ENCODE data around the gene NUP205. TPM values are rescaled to one million over a fixed set of nuclear protein-coding genes. Genes with fewer than 3 reads are reported as not detected.

The NUP205 gene
- total and polyA plus RNA-seq, 11 donors = 9.4 to 18.6 (median 13.6) TPM

- Histone ChIP-seq H3K27me3 (no peaks in the 10 kb centered on the region), H3K36me3 (peaks cover 0 to 95% (median 84%) of the 10 kb centered on the region in 9 donors), H3K4me3 (no peak overlapping the region), H3K9me3 (no peaks in the 10 kb centered on the region), H3K4me1 (peaks cover 0 to 4% (median 0%) of the 10 kb centered on the region in 12 donors), H3K27ac (no peak overlapping the region)
- no peak for TF ChIP-seq CTCF (IDR thresholded peaks at IDR 0.05)
- TF ChIP-seq POLR2A (IDR thresholded peaks at IDR 0.05) = no peak
- DNase-seq = no peak
- intact Hi-C loops (cut with DNase I) = no loop called here
- ATAC-seq = no peak
These were observed 43.5 kb downstream of the NUP205 start for GRCh38 chr7:135601182-135601581.

GRCh38 chr7:135602304-135602703 is 44.6 kb downstream of the NUP205 start:
- no peaks in the 10 kb centered on the region for H3K27me3 ChIP-seq
- TF ChIP-seq CTCF (IDR thresholded peaks at IDR 0.05) = no peak
- H3K4me1 ChIP-seq = peaks cover 0 to 1% (median 0%) of the 10 kb centered on the region in 12 donors
- 76 to 92% (median 87%) methylated on average over 1 of the region's 1 CpG for WGBS, 4 donors
- DNase-seq (no peak), ATAC-seq (no peak)
- no peaks in the 10 kb centered on the region for H3K9me3 ChIP-seq
- H3K27ac ChIP-seq = no peak overlapping the region
- H3K4me3 ChIP-seq = no peak overlapping the region
- peaks cover 0 to 97% (median 86%) of the 10 kb centered on the region in 9 donors for H3K36me3 ChIP-seq
- intact Hi-C loops (cut with DNase I) = no loop called here

GRCh38 chr7:135616136-135616535 is 58.4 kb downstream of the NUP205 start:
- intact Hi-C loops (cut with DNase I) = no loop called here
- ATAC-seq (no peak), DNase-seq (no peak)
- no peaks in the 10 kb centered on the region for H3K27me3 ChIP-seq
- 87 to 96% (median 93%) methylated on average over 1 of the region's 1 CpG for WGBS, 4 donors
- H3K4me1 ChIP-seq = peaks cover 0 to 4% (median 0%) of the 10 kb centered on the region in 12 donors
- H3K4me3 ChIP-seq = no peak overlapping the region
- no peak for TF ChIP-seq POLR2A (IDR thresholded peaks at IDR 0.05)
- no peak for TF ChIP-seq CTCF (IDR thresholded peaks at IDR 0.05)
- peaks cover 0 to 96% (median 82%) of the 10 kb centered on the region in 9 donors for H3K36me3 ChIP-seq
- no peak overlapping the region for H3K27ac ChIP-seq
- no peaks in the 10 kb centered on the region for H3K9me3 ChIP-seq

GRCh38 chr7:135617781-135618180 is 60.1 kb downstream of the NUP205 start:
- TF ChIP-seq CTCF (IDR thresholded peaks at IDR 0.05) = no peak
- TF ChIP-seq POLR2A (IDR thresholded peaks at IDR 0.05) = no peak
- Histone ChIP-seq H3K4me3 (no peak overlapping the region), H3K9me3 (no peaks in the 10 kb centered on the region), H3K36me3 (peaks cover 0 to 94% (median 80%) of the 10 kb centered on the region in 9 donors), H3K27me3 (no peaks in the 10 kb centered on the region), H3K27ac (no peak overlapping the region), H3K4me1 (peaks cover 0 to 8% (median 0%) of the 10 kb centered on the region in 12 donors)
- ATAC-seq (no peak), DNase-seq (no peak)
- intact Hi-C loops (cut with DNase I) = no loop called here
- WGBS, 4 donors = 48 to 69% (median 55%) methylated on average over 2 of the region's 2 CpGs

Measured in heart left ventricle (tissue), 16 donors.